Amygdala (tissue), 56 donors: ENCODE measurements around the gene GAS2.

Experiments
- DNase-seq, 56 donors: peaks; one replicate each; lab custom pipeline; 2025; lab: John Stamatoyannopoulos, UW

The GAS2 gene

GRCh38 chr11:22780952-22781593 lies 114.7 kb downstream of the GAS2 start:
- no peak for DNase-seq

- peak in 4 of 56 donors; percentile 18 to 34 (median 29) for DNase-seq
Measured at GRCh38 chr11:22785251-22785650, 118.8 kb downstream of the GAS2 start.

- DNase-seq = no peak
Measured at GRCh38 chr11:22786475-22786874, 120.1 kb downstream of the GAS2 start.

GRCh38 chr11:22787055-22787454 lies 120.6 kb downstream of the GAS2 start:
- DNase-seq = no peak

- DNase-seq = peak in 9 of 56 donors; percentile 1 to 48 (median 25)
Measured at GRCh38 chr11:22787551-22788162, 121.2 kb downstream of the GAS2 start.

GRCh38 chr11:22792497-22792896 lies 126.1 kb downstream of the GAS2 start:
- peak in 35 of 56 donors; percentile 4 to 80 (median 44) for DNase-seq

GRCh38 chr11:22795914-22796313 lies 129.5 kb downstream of the GAS2 start:
- no peak for DNase-seq

- peak in 1 of 56 donors; percentile 6 for DNase-seq
Measured at GRCh38 chr11:22797047-22797446, 130.6 kb downstream of the GAS2 start.

- DNase-seq = no peak
Measured at GRCh38 chr11:22798901-22799300, 132.5 kb downstream of the GAS2 start.

- DNase-seq = no peak
Measured at GRCh38 chr11:22800482-22800881, 134.1 kb downstream of the GAS2 start.

- DNase-seq = no peak
Measured at GRCh38 chr11:22802861-22803260, 136.4 kb downstream of the GAS2 start.

GRCh38 chr11:22807391-22807790 lies 141.0 kb downstream of the GAS2 start:
- no peak for DNase-seq

- DNase-seq = no peak
Measured at GRCh38 chr11:22807855-22808570, 141.6 kb downstream of the GAS2 start.

GRCh38 chr11:22808571-22809197 lies 142.3 kb downstream of the GAS2 start:
- DNase-seq = peak in 5 of 56 donors; percentile 1 to 21 (median 7)

- DNase-seq = no peak
Measured at GRCh38 chr11:22809893-22810292, 143.5 kb downstream of the GAS2 start.

GRCh38 chr11:22822203-22822602 lies 155.8 kb downstream of the GAS2 start:
- DNase-seq = no peak

GRCh38 chr11:22828373-22828772 lies 162.0 kb downstream of the GAS2 start:
- no peak for DNase-seq

GRCh38 chr11:22829231-22830081 lies 163.0 kb downstream of the GAS2 start, which contains the start of gene SVIP:
TSS of gene SVIP (minus strand) at chr11:22829801. CDS start at chr11:22829748, 53 bp downstream.
- peak; percentile 49 to 96 (median 89) for DNase-seq

GRCh38 chr11:22830082-22830414 lies 163.6 kb downstream of the GAS2 start:
- no peak for DNase-seq

GRCh38 chr11:22832315-22833015 lies 166.1 kb downstream of the GAS2 start:
- peak in 1 of 56 donors; percentile 3 for DNase-seq
